GM12878 (cell line): ENCODE results near the gene DHCR7. TPM values are rescaled to one million over a fixed set of nuclear protein-coding genes. Genes with fewer than 3 reads are reported as not detected.

Source experiments
- BACH1 ChIP-seq: fragments of 450-650 bp; IDR thresholded peaks from 2 replicates; pipeline ENCODE4 v1.6.1; 2017; ENCODE audit warnings: mild to moderate bottlenecking, borderline replicate concordance
- BHLHE40 ChIP-seq, 2 experiments: fragments of 450-650 bp in 1 of 2; IDR thresholded peaks; 2 replicates each; pipeline ENCODE4 v1.6.1; 2011 to 2017; ENCODE audit warnings: low read depth in 2 of 2, borderline replicate concordance in 1 of 2, improper control_type of control experiment in 1 of 2, low read length in 1 of 2, mild to moderate bottlenecking in 1 of 2
- CBFB ChIP-seq: IDR thresholded peaks from 2 replicates; pipeline ENCODE4 v1.6.1; 2016; ENCODE audit warnings: antibody characterized with exemption, low read depth
- CBX5 ChIP-seq: sonication (generic); IDR thresholded peaks from 2 replicates; pipeline ENCODE4 v1.6.1; 2016; ENCODE audit warnings: low read depth, moderate library complexity, mild to moderate bottlenecking, inconsistent platforms
- GATAD2B ChIP-seq: fragments of 450-650 bp; conservative IDR thresholded peaks from 2 replicates; pipeline ENCODE4 v1.6.1; 2017; ENCODE audit warnings: low read depth, mild to moderate bottlenecking, moderate library complexity
- KDM1A ChIP-seq: fragments of 200-600 bp; sonication (generic); IDR thresholded peaks from 2 replicates; pipeline ENCODE4 v1.6.1; 2016; ENCODE audit warnings: borderline replicate concordance
- KLF5 ChIP-seq: fragments of 450-650 bp; IDR thresholded peaks from 2 replicates; pipeline ENCODE4 v1.6.1; 2014; ENCODE audit warnings: mild to moderate bottlenecking; ENCODE audit not compliant: partially characterized antibody
- LARP7 ChIP-seq: fragments of 450-650 bp; IDR thresholded peaks from 2 replicates; pipeline ENCODE4 v1.6.1; 2017; ENCODE audit warnings: mild to moderate bottlenecking
- NKRF ChIP-seq: fragments of 450-650 bp; conservative IDR thresholded peaks from 2 replicates; pipeline ENCODE4 v1.6.1; 2017; ENCODE audit warnings: mild to moderate bottlenecking, moderate library complexity
- NR2C1 ChIP-seq: fragments of 450-650 bp; IDR thresholded peaks from 2 replicates; pipeline ENCODE4 v1.6.1; 2017; ENCODE audit warnings: antibody characterized with exemption, mild to moderate bottlenecking, moderate library complexity
- NRF1 ChIP-seq: conservative IDR thresholded peaks from 2 replicates; pipeline ENCODE4 v1.6.1; 2011; ENCODE audit warnings: mild to moderate bottlenecking, low read depth, low read length, improper control_type of control experiment
- POLR2A ChIP-seq: IDR thresholded peaks from 2 replicates; pipeline ENCODE4 v1.6.1; 2011; ENCODE audit warnings: low read depth, mild to moderate bottlenecking, low read length
- POLR2AphosphoS2 ChIP-seq: IDR thresholded peaks from 2 replicates; pipeline ENCODE4 v1.6.1; 2011; ENCODE audit warnings: low read depth, mild to moderate bottlenecking, low read length, improper control_type of control experiment, moderate library complexity
- POLR2AphosphoS5 ChIP-seq: IDR thresholded peaks from 2 replicates; pipeline ENCODE4 v1.6.1; 2011; ENCODE audit warnings: mild to moderate bottlenecking, low read length, inconsistent platforms
- POU2F2 ChIP-seq: IDR thresholded peaks from 3 replicates; pipeline ENCODE4 v1.6.1; 2011; ENCODE audit warnings: low read depth, mild to moderate bottlenecking, low read length, borderline replicate concordance
- SMAD5 ChIP-seq: IDR thresholded peaks from 2 replicates; pipeline ENCODE4 v1.6.1; 2016; ENCODE audit warnings: antibody characterized with exemption, low read depth
- SP1 ChIP-seq: IDR thresholded peaks from one replicate; pipeline ENCODE4 v1.6.1; 2011; ENCODE audit warnings: low read depth, low read length
- SREBF2 ChIP-seq: IDR thresholded peaks from 2 replicates; pipeline ENCODE4 v1.6.1; 2012; ENCODE audit warnings: mild to moderate bottlenecking, low read length
- ZBED1 ChIP-seq: IDR thresholded peaks from 2 replicates; pipeline ENCODE4 v1.6.1; 2016; ENCODE audit warnings: borderline replicate concordance
- ZNF217 ChIP-seq: fragments of 450-650 bp; IDR thresholded peaks from 2 replicates; pipeline ENCODE4 v1.6.1; 2017; ENCODE audit warnings: antibody characterized with exemption, mild to moderate bottlenecking
- polyA plus RNA-seq, 11 experiments: library from polyadenylated mRNA; depleted of rRNA in 4 of 11; unstranded in 6 of 11; stranded (reverse) in 5 of 11; fragments of >200 nt; fragmentation: Nextera tagmentation in 4 of 11; fragmentation: Illumina TruSeq in 1 of 11; extraction: Ambion mirVana in 4 of 11; extraction: Trizol in 1 of 11; gene quantifications; 1 replicate in 1 of 11; 2 replicates in 10 of 11; pipeline versions ENCODE4 v1.2.1 to v1.2.3, GENCODE V29; 2011 to 2016; ENCODE audit warnings: inconsistent platforms in 2 of 11, missing spikeins in 2 of 11, low read depth in 1 of 11
- total RNA-seq, 4 experiments: library from RNA; depleted of rRNA in 3 of 4; stranded (reverse); fragments of >200 nt in 3 of 4; fragmentation: Illumina TruSeq in 1 of 4; extraction: Trizol in 1 of 4; gene quantifications; 2 replicates each; pipeline versions ENCODE4 v1.2.1 to v1.2.3, GENCODE V29; 2013 to 2021
- TF ChIP-seq, protein P1 (sequence below): fragments of 450-650 bp; IDR thresholded peaks from 2 replicates; pipeline ENCODE4 v1.6.1; 2016; ENCODE audit warnings: mild to moderate bottlenecking, moderate library complexity, borderline replicate concordance
- TF ChIP-seq, protein P2 (sequence below): fragments of 450-650 bp; formaldehyde crosslinking; IDR thresholded peaks from 2 replicates; pipeline ENCODE4 v1.5.0; 2022; ENCODE audit warnings: mild to moderate bottlenecking, missing genetic modification characterization

DHCR7 gene
- total and polyA plus RNA-seq, 10 of the 15 experiments (the other 5 are each of a cell fraction or from before 2014, with no cell fraction given), result 4.2 to 115 (median 57.8) TPM

DNA sequence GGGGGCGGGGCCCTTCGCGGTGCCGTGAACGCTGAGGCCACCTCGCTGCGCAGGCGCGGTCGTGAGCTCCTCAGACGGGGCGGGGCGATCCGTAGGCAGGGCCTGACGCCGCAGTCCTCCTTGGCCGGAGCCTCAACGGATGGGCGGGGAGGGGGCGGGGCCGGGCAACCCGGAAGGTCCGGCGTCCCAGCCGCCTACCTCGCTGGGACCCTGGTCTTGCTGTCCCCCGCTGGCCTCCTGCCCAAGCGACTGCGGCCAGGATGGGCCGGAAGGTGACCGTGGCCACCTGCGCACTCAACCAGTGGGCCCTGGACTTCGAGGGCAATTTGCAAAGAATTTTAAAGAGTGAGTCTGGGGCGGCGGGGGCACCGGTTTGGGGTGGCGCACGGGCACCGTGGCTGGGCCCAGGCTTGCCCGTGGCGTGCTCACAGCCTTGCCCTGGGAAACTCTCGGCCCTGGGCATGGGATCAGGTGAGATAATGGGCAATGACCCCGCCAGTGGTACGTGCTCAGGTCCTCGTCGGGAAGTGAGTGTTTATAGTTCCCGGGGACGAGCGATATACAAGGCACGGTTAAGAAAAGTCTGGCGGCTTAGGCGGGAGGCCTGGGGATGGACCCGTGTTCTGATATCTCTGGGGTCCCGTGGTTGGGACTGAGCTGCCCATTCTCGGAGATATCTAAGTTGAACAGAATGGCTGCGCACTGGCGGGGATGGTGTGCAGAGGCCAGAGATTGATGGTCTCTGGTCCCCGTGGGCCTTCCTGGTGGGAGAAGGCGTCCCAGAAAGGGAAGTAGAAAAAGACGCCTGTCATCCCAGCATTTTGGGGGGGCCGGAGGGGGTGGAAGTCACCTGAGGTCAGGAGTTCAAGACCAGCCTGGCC is 5.1 kb upstream of the DHCR7 start, which contains the start of gene NADSYN1 (continued):
- TF ChIP-seq, protein P1, sequence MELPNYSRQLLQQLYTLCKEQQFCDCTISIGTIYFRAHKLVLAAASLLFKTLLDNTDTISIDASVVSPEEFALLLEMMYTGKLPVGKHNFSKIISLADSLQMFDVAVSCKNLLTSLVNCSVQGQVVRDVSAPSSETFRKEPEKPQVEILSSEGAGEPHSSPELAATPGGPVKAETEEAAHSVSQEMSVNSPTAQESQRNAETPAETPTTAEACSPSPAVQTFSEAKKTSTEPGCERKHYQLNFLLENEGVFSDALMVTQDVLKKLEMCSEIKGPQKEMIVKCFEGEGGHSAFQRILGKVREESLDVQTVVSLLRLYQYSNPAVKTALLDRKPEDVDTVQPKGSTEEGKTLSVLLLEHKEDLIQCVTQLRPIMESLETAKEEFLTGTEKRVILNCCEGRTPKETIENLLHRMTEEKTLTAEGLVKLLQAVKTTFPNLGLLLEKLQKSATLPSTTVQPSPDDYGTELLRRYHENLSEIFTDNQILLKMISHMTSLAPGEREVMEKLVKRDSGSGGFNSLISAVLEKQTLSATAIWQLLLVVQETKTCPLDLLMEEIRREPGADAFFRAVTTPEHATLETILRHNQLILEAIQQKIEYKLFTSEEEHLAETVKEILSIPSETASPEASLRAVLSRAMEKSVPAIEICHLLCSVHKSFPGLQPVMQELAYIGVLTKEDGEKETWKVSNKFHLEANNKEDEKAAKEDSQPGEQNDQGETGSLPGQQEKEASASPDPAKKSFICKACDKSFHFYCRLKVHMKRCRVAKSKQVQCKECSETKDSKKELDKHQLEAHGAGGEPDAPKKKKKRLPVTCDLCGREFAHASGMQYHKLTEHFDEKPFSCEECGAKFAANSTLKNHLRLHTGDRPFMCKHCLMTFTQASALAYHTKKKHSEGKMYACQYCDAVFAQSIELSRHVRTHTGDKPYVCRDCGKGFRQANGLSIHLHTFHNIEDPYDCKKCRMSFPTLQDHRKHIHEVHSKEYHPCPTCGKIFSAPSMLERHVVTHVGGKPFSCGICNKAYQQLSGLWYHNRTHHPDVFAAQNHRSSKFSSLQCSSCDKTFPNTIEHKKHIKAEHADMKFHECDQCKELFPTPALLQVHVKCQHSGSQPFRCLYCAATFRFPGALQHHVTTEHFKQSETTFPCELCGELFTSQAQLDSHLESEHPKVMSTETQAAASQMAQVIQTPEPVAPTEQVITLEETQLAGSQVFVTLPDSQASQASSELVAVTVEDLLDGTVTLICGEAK, result peak; percentile 38; the same call in 1 of the 2 replicates
- TF ChIP-seq POLR2AphosphoS2 (0 out of 2 replicates have a peak, but pooled peaks have one; percentile 53), ZNF217 (no peak), BACH1 (peak; percentile 27; the same call in 1 of the 2 replicates), BHLHE40 (IDR thresholded peaks at IDR 0.05; ENCODE audit: borderline replicate concordance in 1 of 2, low read depth in 2 of 2, low read length in 1 of 2) (peak in 1 of 2 experiments; percentile 61; a peak in 2 of 4 replicates), SP1 (peak; percentile 66), NR2C1 (no peak), CBFB (0 out of 2 replicates have a peak, but pooled peaks have one; percentile 22), ZBED1 (no peak), LARP7 (peak; percentile 36; the same call in 1 of the 2 replicates), POLR2AphosphoS5 (peak; percentile 59), POLR2A (peak; percentile 92), GATAD2B (peak; percentile 50; the same call in 1 of the 2 replicates), KLF5 (no peak), POU2F2 (peak; percentile 29; the same call in 1 of the 3 replicates), CBX5 (no peak), KDM1A (no peak), NRF1 (peak; percentile 48), NKRF (peak; percentile 91), SMAD5 (no peak; the same call in 1 of the 2 replicates), SREBF2 (no peak)
- TF ChIP-seq, protein P2, sequence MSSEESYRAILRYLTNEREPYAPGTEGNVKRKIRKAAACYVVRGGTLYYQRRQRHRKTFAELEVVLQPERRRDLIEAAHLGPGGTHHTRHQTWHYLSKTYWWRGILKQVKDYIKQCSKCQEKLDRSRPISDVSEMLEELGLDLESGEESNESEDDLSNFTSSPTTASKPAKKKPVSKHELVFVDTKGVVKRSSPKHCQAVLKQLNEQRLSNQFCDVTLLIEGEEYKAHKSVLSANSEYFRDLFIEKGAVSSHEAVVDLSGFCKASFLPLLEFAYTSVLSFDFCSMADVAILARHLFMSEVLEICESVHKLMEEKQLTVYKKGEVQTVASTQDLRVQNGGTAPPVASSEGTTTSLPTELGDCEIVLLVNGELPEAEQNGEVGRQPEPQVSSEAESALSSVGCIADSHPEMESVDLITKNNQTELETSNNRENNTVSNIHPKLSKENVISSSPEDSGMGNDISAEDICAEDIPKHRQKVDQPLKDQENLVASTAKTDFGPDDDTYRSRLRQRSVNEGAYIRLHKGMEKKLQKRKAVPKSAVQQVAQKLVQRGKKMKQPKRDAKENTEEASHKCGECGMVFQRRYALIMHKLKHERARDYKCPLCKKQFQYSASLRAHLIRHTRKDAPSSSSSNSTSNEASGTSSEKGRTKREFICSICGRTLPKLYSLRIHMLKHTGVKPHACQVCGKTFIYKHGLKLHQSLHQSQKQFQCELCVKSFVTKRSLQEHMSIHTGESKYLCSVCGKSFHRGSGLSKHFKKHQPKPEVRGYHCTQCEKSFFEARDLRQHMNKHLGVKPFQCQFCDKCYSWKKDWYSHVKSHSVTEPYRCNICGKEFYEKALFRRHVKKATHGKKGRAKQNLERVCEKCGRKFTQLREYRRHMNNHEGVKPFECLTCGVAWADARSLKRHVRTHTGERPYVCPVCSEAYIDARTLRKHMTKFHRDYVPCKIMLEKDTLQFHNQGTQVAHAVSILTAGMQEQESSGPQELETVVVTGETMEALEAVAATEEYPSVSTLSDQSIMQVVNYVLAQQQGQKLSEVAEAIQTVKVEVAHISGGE (CRISPR knock-in tag), result peak; percentile 36; the same call in 1 of the 2 replicates
